ENCODE results near the gene PXYLP1. TPM values are rescaled to one million over a fixed set of nuclear protein-coding genes. Genes with fewer than 3 reads are reported as not detected.

Gene PXYLP1
- total and polyA plus RNA-seq, 9 of the 15 experiments (the other 6 are each of a cell fraction or from before 2014, with no cell fraction given) = 0.80 to 2.9 (median 1.3) TPM

DNA sequence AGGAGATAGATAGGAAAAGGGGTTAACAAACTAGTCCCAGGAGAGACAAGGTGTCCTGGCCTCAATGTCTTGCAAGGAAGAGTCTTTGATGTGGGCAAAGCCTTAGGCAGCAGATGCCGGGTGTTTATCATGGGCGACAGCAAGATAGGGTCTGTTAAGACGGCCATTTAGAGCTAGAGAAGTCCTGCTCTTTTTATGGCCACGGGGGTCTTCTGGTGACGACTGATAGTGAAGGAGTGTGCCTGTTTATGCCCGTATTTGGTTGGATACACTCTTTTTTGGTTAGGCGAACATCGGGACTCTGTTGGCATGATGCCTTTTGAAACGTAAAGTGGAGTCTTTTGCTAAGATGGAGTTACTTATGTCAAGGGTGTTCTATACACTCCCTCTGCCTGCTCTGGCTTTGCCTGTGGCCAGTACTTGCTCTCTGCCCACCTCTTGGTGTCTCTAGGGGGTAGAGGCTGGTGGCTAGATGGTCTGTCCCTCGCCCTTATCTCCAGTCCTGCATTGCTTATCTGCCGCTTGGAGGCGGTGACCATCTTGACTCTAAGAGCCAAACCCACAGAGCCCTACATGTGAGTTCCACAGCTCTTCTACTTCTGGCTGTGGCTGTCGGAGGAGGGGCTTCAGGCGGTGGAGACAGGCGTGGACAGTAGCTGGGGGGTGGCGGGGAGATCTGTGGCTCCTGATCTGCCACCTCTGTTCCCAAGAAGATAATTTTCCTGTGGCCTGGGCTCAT, 80.9 kb downstream of the PXYLP1 start (continued):
- TF ChIP-seq, protein P1, sequence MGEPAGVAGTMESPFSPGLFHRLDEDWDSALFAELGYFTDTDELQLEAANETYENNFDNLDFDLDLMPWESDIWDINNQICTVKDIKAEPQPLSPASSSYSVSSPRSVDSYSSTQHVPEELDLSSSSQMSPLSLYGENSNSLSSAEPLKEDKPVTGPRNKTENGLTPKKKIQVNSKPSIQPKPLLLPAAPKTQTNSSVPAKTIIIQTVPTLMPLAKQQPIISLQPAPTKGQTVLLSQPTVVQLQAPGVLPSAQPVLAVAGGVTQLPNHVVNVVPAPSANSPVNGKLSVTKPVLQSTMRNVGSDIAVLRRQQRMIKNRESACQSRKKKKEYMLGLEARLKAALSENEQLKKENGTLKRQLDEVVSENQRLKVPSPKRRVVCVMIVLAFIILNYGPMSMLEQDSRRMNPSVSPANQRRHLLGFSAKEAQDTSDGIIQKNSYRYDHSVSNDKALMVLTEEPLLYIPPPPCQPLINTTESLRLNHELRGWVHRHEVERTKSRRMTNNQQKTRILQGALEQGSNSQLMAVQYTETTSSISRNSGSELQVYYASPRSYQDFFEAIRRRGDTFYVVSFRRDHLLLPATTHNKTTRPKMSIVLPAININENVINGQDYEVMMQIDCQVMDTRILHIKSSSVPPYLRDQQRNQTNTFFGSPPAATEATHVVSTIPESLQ (CRISPR knock-in tag; IDR thresholded peaks at IDR 0.05) = no peak
- TF ChIP-seq CCNT2 (IDR thresholded peaks at IDR 0.05; ENCODE audit: borderline replicate concordance, extremely low read depth, insufficient read length, low read depth, low read length) = peak; percentile 43
- TF ChIP-seq RFX7 (CRISPR knock-in tag; IDR thresholded peaks at IDR 0.05) = peak; percentile 98
- no peak for TF ChIP-seq ZNF12 (CRISPR knock-in tag; IDR thresholded peaks at IDR 0.05)
- no peak for TF ChIP-seq C11orf30 (IDR thresholded peaks at IDR 0.05; ENCODE audit: low read depth)
- TF ChIP-seq, protein P2, sequence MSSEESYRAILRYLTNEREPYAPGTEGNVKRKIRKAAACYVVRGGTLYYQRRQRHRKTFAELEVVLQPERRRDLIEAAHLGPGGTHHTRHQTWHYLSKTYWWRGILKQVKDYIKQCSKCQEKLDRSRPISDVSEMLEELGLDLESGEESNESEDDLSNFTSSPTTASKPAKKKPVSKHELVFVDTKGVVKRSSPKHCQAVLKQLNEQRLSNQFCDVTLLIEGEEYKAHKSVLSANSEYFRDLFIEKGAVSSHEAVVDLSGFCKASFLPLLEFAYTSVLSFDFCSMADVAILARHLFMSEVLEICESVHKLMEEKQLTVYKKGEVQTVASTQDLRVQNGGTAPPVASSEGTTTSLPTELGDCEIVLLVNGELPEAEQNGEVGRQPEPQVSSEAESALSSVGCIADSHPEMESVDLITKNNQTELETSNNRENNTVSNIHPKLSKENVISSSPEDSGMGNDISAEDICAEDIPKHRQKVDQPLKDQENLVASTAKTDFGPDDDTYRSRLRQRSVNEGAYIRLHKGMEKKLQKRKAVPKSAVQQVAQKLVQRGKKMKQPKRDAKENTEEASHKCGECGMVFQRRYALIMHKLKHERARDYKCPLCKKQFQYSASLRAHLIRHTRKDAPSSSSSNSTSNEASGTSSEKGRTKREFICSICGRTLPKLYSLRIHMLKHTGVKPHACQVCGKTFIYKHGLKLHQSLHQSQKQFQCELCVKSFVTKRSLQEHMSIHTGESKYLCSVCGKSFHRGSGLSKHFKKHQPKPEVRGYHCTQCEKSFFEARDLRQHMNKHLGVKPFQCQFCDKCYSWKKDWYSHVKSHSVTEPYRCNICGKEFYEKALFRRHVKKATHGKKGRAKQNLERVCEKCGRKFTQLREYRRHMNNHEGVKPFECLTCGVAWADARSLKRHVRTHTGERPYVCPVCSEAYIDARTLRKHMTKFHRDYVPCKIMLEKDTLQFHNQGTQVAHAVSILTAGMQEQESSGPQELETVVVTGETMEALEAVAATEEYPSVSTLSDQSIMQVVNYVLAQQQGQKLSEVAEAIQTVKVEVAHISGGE (CRISPR knock-in tag; IDR thresholded peaks at IDR 0.05) = peak in 1 of 3 experiments; percentile 91; a peak in 4 of 6 replicates
- TF ChIP-seq CREBBP (IDR thresholded peaks at IDR 0.05; ENCODE audit: low read depth, low read length) = no peak
- TF ChIP-seq, protein P3, sequence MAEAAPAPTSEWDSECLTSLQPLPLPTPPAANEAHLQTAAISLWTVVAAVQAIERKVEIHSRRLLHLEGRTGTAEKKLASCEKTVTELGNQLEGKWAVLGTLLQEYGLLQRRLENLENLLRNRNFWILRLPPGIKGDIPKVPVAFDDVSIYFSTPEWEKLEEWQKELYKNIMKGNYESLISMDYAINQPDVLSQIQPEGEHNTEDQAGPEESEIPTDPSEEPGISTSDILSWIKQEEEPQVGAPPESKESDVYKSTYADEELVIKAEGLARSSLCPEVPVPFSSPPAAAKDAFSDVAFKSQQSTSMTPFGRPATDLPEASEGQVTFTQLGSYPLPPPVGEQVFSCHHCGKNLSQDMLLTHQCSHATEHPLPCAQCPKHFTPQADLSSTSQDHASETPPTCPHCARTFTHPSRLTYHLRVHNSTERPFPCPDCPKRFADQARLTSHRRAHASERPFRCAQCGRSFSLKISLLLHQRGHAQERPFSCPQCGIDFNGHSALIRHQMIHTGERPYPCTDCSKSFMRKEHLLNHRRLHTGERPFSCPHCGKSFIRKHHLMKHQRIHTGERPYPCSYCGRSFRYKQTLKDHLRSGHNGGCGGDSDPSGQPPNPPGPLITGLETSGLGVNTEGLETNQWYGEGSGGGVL (CRISPR knock-in tag; IDR thresholded peaks at IDR 0.05) = peak; percentile 98
- no peak for TF ChIP-seq TAF15 (IDR thresholded peaks at IDR 0.05; ENCODE audit: low read depth, low read length)
- no peak for TF ChIP-seq ZNF316 (IDR thresholded peaks at IDR 0.05)
- TF ChIP-seq ZNF644 (tag; IDR thresholded peaks at IDR 0.05; ENCODE audit: low read depth) = peak; percentile 100
- TF ChIP-seq CTBP1 (IDR thresholded peaks at IDR 0.05; ENCODE audit: borderline replicate concordance) = peak; percentile 69; the same call in 1 of the 2 replicates
- TF ChIP-seq GABPB1 (CRISPR knock-in tag; IDR thresholded peaks at IDR 0.05) = no peak
- no peak for TF ChIP-seq TAF9B (IDR thresholded peaks at IDR 0.05; ENCODE audit: partially characterized antibody)
- TF ChIP-seq PCBP1 (IDR thresholded peaks at IDR 0.05; ENCODE audit: low read depth, low read length, poor library complexity, severe bottlenecking) = no peak
- peak; percentile 91 for TF ChIP-seq STAT5B (CRISPR knock-in tag; IDR thresholded peaks at IDR 0.05)
- TF ChIP-seq, protein P4, sequence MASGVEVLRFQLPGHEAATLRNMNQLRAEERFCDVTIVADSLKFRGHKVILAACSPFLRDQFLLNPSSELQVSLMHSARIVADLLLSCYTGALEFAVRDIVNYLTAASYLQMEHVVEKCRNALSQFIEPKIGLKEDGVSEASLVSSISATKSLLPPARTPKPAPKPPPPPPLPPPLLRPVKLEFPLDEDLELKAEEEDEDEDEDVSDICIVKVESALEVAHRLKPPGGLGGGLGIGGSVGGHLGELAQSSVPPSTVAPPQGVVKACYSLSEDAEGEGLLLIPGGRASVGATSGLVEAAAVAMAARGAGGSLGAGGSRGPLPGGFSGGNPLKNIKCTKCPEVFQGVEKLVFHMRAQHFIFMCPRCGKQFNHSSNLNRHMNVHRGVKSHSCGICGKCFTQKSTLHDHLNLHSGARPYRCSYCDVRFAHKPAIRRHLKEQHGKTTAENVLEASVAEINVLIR (CRISPR knock-in tag; IDR thresholded peaks at IDR 0.05) = peak; percentile 98
- peak; percentile 70 for TF ChIP-seq GATA2 (CRISPR knock-in tag; IDR thresholded peaks at IDR 0.05)
- TF ChIP-seq ESRRB (CRISPR knock-in tag; IDR thresholded peaks at IDR 0.05; ENCODE audit: borderline replicate concordance) = peak; percentile 94

Measured in K562 (cell line).